WTC11 (cell line): ENCODE measurements around the gene CACNA1C.

Source experiments
- AFF4 ChIP-seq: sonication (generic); formaldehyde crosslinking; IDR thresholded peaks from 2 replicates; pipeline ENCODE4 v1.8.1; 2023; ENCODE audit warnings: mild to moderate bottlenecking, missing genetic modification reagents, borderline replicate concordance
- CBFB ChIP-seq: sonication (generic); formaldehyde crosslinking; IDR thresholded peaks from 2 replicates; pipeline ENCODE4 v1.8.1; 2022; ENCODE audit warnings: mild to moderate bottlenecking, low read depth, missing genetic modification reagents
- CTCF ChIP-seq: fragments of 200-600 bp; IDR thresholded peaks from 2 replicates; pipeline ENCODE4 v1.8.0; 2022; ENCODE audit warnings: antibody characterized with exemption
- JUN ChIP-seq: sonication (generic); formaldehyde crosslinking; IDR thresholded peaks from 2 replicates; pipeline ENCODE4 v1.8.0; 2023; ENCODE audit warnings: mild to moderate bottlenecking, missing genetic modification reagents
- PREB ChIP-seq: sonication (generic); formaldehyde crosslinking; IDR thresholded peaks from 2 replicates; pipeline ENCODE4 v1.8.1; 2022; ENCODE audit warnings: mild to moderate bottlenecking, missing genetic modification reagents, moderate library complexity, borderline replicate concordance
- SP1 ChIP-seq: sonication (generic); formaldehyde crosslinking; conservative IDR thresholded peaks from 2 replicates; pipeline ENCODE4 v1.8.1; 2022; ENCODE audit warnings: missing genetic modification reagents
- ZNF232 ChIP-seq: sonication (generic); formaldehyde crosslinking; IDR thresholded peaks from 2 replicates; pipeline ENCODE4 v1.8.0; 2022; ENCODE audit warnings: mild to moderate bottlenecking, missing genetic modification reagents
- TF ChIP-seq, protein P1 (sequence below): sonication (generic); formaldehyde crosslinking; IDR thresholded peaks from 2 replicates; pipeline ENCODE4 v1.8.1; 2023; ENCODE audit warnings: mild to moderate bottlenecking, missing genetic modification reagents, moderate library complexity

- no peak for TF ChIP-seq CTCF
- no peak for TF ChIP-seq CBFB
- TF ChIP-seq AFF4 (CRISPR knock-in tag), result no peak
- TF ChIP-seq ZNF232 (CRISPR knock-in tag), result no peak
- no peak for TF ChIP-seq JUN (CRISPR knock-in tag)
- TF ChIP-seq SP1 (CRISPR knock-in tag), result no peak
- TF ChIP-seq PREB, result no peak
- TF ChIP-seq, protein P1, sequence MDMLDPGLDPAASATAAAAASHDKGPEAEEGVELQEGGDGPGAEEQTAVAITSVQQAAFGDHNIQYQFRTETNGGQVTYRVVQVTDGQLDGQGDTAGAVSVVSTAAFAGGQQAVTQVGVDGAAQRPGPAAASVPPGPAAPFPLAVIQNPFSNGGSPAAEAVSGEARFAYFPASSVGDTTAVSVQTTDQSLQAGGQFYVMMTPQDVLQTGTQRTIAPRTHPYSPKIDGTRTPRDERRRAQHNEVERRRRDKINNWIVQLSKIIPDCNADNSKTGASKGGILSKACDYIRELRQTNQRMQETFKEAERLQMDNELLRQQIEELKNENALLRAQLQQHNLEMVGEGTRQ, result no peak
These were observed 248.1 kb downstream of the CACNA1C start for GRCh38 chr12:2300886-2301285.
